ENCODE measurements around the gene TAMALIN. TPM values are rescaled to one million over a fixed set of nuclear protein-coding genes. Genes with fewer than 3 reads are reported as not detected.
A peak's percentile ranks its signal among the peaks of the same experiment; 100 is the strongest.

TAMALIN gene
- total RNA-seq, 2 donors from 2014 or later: 491 to 562 TPM

- peaks cover 27% of the 10 kb centered on the region for H3K4me1 Mint-ChIP-seq
- DNase-seq (no peak), ATAC-seq (no peak)
- H3K27ac Mint-ChIP-seq: peak overlapping the region; percentile 77
- peak overlapping the region; percentile 15 for H3K4me3 Mint-ChIP-seq
- H3K27me3 Mint-ChIP-seq: no peaks in the 10 kb centered on the region
- no peaks in the 10 kb centered on the region for H3K36me3 Mint-ChIP-seq (ENCODE audit: low read depth)
- no peaks in the 10 kb centered on the region for H3K9me3 ChIP-seq (ENCODE audit: control insufficient read depth, low read length, poor library complexity, severe bottlenecking)
Measured at GRCh38 chr12:52038447-52038846, 31.7 kb downstream of the TAMALIN start.

DNA sequence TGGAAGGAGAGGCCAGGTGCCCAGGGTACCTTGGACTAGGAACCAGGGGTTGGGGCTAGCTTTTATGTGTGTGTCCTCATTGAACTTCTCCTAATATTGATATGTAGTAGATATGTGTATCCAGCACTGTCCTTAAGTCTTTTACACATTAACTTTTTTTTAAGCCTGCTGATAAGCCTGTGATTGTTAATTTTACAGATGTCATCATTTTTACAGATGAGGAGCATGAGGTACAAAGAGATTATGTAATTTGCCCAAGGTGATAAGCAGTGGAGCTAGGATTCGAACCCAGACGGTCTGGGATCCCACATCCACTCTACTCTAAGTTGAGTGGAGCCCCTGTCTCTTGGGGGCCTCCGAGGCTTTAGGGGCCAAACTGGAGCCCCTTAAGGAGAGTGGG lies 34.3 kb downstream of the TAMALIN start:
- DNase-seq (no peak), ATAC-seq (no peak)
- H3K27ac Mint-ChIP-seq: no peak overlapping the region
- H3K27me3 Mint-ChIP-seq: no peaks in the 10 kb centered on the region
- H3K36me3 Mint-ChIP-seq (ENCODE audit: low read depth): no peaks in the 10 kb centered on the region
- H3K9me3 ChIP-seq (ENCODE audit: control insufficient read depth, low read length, poor library complexity, severe bottlenecking): no peaks in the 10 kb centered on the region
- no peak overlapping the region for H3K4me3 Mint-ChIP-seq
- H3K4me1 Mint-ChIP-seq: peaks cover 26% of the 10 kb centered on the region

DNA sequence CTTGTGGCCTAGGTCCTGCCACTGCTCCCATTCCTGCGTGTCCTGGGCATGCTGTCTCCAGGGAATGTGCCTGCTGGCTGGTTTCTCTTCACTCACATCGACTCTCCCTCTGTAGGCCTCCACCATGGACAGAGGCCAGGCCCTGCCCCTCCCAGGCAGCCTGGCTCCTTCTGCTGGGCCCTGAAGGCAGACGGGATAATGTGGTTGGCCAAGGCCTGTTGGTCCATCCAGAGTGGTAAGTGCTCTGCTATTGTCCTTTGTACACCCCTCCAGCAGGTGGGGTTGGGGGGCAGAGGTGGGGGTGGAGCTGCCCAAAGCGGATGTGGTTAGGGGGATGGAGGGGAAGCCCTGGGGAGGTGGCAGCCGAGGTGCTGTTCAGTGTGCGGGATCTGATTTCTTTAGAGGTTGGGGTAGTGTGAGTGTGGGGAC lies 35.0 kb downstream of the TAMALIN start:
- Mint-ChIP-seq H3K27ac (peak overlapping the region; percentile 86), H3K4me1 (peaks cover 21% of the 10 kb centered on the region), H3K27me3 (no peaks in the 10 kb centered on the region), H3K36me3 (ENCODE audit: low read depth) (no peaks in the 10 kb centered on the region), H3K4me3 (peak overlapping the region; percentile 36)
- peak; percentile 51 for ATAC-seq
- no peak for DNase-seq
- H3K9me3 ChIP-seq (ENCODE audit: control insufficient read depth, low read length, poor library complexity, severe bottlenecking): no peaks in the 10 kb centered on the region

- Mint-ChIP-seq H3K4me3 (no peak overlapping the region), H3K27me3 (no peaks in the 10 kb centered on the region), H3K27ac (peak overlapping the region; percentile 86), H3K36me3 (ENCODE audit: low read depth) (no peaks in the 10 kb centered on the region), H3K4me1 (peaks cover 21% of the 10 kb centered on the region)
- DNase-seq (no peak), ATAC-seq (no peak)
- no peaks in the 10 kb centered on the region for H3K9me3 ChIP-seq (ENCODE audit: control insufficient read depth, low read length, poor library complexity, severe bottlenecking)
Measured at GRCh38 chr12:52042706-52043385, 36.1 kb downstream of the TAMALIN start.

- no peak overlapping the region for H3K27ac Mint-ChIP-seq
Measured at GRCh38 chr12:52043386-52044212, 36.9 kb downstream of the TAMALIN start.

GRCh38 chr12:52044292-52044983 lies 37.7 kb downstream of the TAMALIN start:
- Mint-ChIP-seq H3K36me3 (ENCODE audit: low read depth) (peaks cover 2% of the 10 kb centered on the region), H3K27me3 (peaks cover 6% of the 10 kb centered on the region), H3K27ac (peak overlapping the region; percentile 16), H3K4me3 (no peak overlapping the region), H3K4me1 (peaks cover 22% of the 10 kb centered on the region)
- ATAC-seq (no peak), DNase-seq (no peak)
- H3K9me3 ChIP-seq (ENCODE audit: control insufficient read depth, low read length, poor library complexity, severe bottlenecking): no peaks in the 10 kb centered on the region

More at GRCh38 chr12:52043386-52044212, 36.9 kb downstream of the TAMALIN start:
- H3K27me3 Mint-ChIP-seq: no peaks in the 10 kb centered on the region
- DNase-seq: no peak
- no peak overlapping the region for H3K4me3 Mint-ChIP-seq
- H3K9me3 ChIP-seq (ENCODE audit: control insufficient read depth, low read length, poor library complexity, severe bottlenecking): no peaks in the 10 kb centered on the region
- no peaks in the 10 kb centered on the region for H3K36me3 Mint-ChIP-seq (ENCODE audit: low read depth)
- peaks cover 19% of the 10 kb centered on the region for H3K4me1 Mint-ChIP-seq
- no peak for ATAC-seq

- H3K4me1 Mint-ChIP-seq: peaks cover 30% of the 10 kb centered on the region
- peaks cover 7% of the 10 kb centered on the region for H3K27me3 Mint-ChIP-seq
- H3K9me3 ChIP-seq (ENCODE audit: control insufficient read depth, low read length, poor library complexity, severe bottlenecking): no peaks in the 10 kb centered on the region
- no peak overlapping the region for H3K27ac Mint-ChIP-seq
- ATAC-seq: no peak
- DNase-seq: no peak
- no peak overlapping the region for H3K4me3 Mint-ChIP-seq
- H3K36me3 Mint-ChIP-seq (ENCODE audit: low read depth): peaks cover 2% of the 10 kb centered on the region
Measured at GRCh38 chr12:52045794-52046199, 39.1 kb downstream of the TAMALIN start.

DNA sequence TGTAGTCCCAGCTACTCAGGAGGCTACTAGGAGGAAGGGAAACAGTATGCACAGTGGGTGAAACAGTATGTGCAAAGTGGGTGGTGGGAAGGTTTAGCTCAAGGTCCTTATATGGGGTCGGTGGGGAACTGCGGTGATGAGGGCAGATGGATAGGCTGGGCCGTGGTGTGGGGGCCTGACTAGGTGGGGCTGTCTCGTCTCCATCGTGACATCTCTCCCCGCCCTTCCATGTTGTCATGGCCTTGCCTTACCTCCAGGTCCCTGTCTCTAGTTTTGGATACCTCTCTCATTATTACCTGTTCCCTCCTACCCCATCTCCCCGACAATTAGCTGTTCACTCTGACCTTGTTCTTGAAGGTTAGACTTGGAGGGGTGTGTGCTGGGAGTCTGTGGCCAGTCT lies 40.1 kb downstream of the TAMALIN start:
- peaks cover 32% of the 10 kb centered on the region for H3K4me1 Mint-ChIP-seq
- no peak overlapping the region for H3K27ac Mint-ChIP-seq
- ATAC-seq (no peak), DNase-seq (no peak)
- H3K4me3 Mint-ChIP-seq: no peak overlapping the region
- peaks cover 2% of the 10 kb centered on the region for H3K36me3 Mint-ChIP-seq (ENCODE audit: low read depth)
- peaks cover 7% of the 10 kb centered on the region for H3K27me3 Mint-ChIP-seq
- H3K9me3 ChIP-seq (ENCODE audit: control insufficient read depth, low read length, poor library complexity, severe bottlenecking): no peaks in the 10 kb centered on the region

DNA sequence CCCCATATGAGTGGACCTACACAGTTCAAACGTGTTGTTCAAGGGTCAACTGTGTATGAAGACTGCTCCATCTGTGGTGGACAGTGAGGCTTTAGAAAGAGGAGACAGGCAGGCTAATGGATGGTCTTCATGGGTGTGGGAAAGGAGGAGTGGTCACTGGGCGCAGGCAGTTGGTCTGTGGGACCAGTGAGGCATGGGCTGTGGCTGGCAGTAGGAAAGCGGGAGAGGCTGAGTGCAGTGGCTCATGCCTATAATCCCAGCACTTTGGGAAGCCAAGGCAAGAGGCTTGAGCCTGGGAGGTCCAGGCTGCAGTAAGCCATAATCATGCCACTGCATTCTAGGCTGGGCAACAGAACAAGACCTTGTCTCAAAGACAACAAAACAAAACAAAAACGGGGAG lies 42.5 kb downstream of the TAMALIN start:
- Mint-ChIP-seq H3K4me3 (peak overlapping the region; percentile 96), H3K4me1 (peaks cover 32% of the 10 kb centered on the region), H3K27me3 (peaks cover 7% of the 10 kb centered on the region), H3K27ac (peak overlapping the region; percentile 96), H3K36me3 (ENCODE audit: low read depth) (peaks cover 2% of the 10 kb centered on the region)
- DNase-seq: no peak
- no peaks in the 10 kb centered on the region for H3K9me3 ChIP-seq (ENCODE audit: control insufficient read depth, low read length, poor library complexity, severe bottlenecking)
- ATAC-seq: no peak

DNA sequence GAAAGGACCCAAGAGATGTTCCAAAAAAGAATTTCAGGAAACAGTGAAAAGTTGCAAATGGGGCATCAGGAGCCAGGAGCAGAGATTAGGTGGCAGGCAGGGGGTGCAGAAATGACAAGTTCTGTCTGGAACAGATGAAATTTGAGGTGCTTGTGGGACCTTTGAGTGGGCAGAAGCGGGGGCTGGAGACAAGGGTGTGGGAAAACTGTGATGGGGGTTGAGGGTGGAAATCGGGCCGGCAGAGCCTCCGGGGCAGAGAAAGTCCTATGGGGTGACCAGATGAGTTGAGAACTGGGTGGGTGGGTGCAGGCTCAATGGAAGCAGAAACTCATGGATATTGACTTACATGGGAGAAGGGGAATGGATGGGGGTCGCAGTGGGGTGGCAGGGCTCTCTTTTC lies 42.9 kb downstream of the TAMALIN start:
- Mint-ChIP-seq H3K4me3 (peak overlapping the region; percentile 96), H3K27ac (peak overlapping the region; percentile 96), H3K36me3 (ENCODE audit: low read depth) (peaks cover 2% of the 10 kb centered on the region), H3K27me3 (peaks cover 7% of the 10 kb centered on the region), H3K4me1 (peaks cover 30% of the 10 kb centered on the region)
- no peak for DNase-seq
- no peak for ATAC-seq
- H3K9me3 ChIP-seq (ENCODE audit: control insufficient read depth, low read length, poor library complexity, severe bottlenecking): no peaks in the 10 kb centered on the region

DNA sequence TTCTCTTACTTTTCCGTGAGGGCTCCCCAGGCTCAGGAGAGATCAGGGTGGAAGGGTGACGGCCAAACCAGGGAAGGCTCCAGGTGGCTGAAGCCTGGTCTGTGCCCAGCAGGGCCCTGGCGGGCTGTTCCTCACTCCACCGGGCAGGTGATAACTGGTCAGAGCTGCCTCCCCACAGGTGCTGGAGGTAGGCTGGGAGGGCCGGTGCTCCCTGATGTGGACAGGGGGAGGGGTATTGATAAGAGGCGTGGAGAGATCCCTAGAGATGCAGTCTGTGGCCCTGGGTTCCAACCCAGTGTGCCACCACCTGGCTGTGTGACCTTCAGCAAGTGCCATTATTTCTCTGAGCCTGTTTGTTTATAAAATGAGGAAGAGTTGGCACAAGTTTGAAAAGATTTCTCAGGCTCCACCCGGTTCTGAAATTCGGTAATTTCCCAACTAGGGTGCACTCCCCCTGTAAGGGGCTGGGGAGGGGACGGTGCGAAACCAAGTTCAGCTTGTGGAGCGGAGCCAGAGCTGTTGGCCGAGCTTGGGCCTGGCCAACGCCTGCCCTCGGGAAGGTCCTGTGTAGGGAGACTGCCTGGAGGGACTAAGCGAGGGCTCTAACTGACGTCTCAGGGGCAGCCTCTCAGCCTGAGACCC lies 43.5 kb downstream of the TAMALIN start:
- Mint-ChIP-seq H3K36me3 (ENCODE audit: low read depth) (peaks cover 2% of the 10 kb centered on the region), H3K4me3 (peak overlapping the region; percentile 96), H3K27me3 (peaks cover 7% of the 10 kb centered on the region), H3K4me1 (peaks cover 30% of the 10 kb centered on the region), H3K27ac (peak overlapping the region; percentile 96)
- DNase-seq (peak in 2 of 3 donors; percentile 25 to 28), ATAC-seq (peak; percentile 5)
- H3K9me3 ChIP-seq (ENCODE audit: control insufficient read depth, low read length, poor library complexity, severe bottlenecking): no peaks in the 10 kb centered on the region

- Mint-ChIP-seq H3K36me3 (ENCODE audit: low read depth) (peaks cover 2% of the 10 kb centered on the region), H3K4me3 (peak within 1 kb of the TSS; percentile 96), H3K4me1 (peaks cover 26% of the 10 kb centered on the region), H3K27ac (peak within 1 kb of the TSS; percentile 96), H3K27me3 (peaks cover 7% of the 10 kb centered on the region)
- no peaks in the 10 kb centered on the region for H3K9me3 ChIP-seq (ENCODE audit: control insufficient read depth, low read length, poor library complexity, severe bottlenecking)
- peak; percentile 90 for ATAC-seq
- DNase-seq: peak; percentile 100
Measured at GRCh38 chr12:52050758-52051541, 44.2 kb downstream of the TAMALIN start, which contains the start of gene NR4A1. NR4A1 (plus strand) TSS chr12:52051442; CDS start chr12:52054329, 2,887 bp downstream.

All from T-helper 17 cell (primary cell).